Stimulated activated memory B cell treated with anti-CD40 and anti-IgM and Interleukin-4, amounts not matched to agents 10 μg/mL and 1 μg/mL and 100 μg/mL, for 72 hours (primary cell): ENCODE data around the gene ING3.
"Not testable (repeated sequence)": the region's sequence is repeated elsewhere in the genome, so short reads cannot be mapped to it uniquely, and the experiment has no call there.

Experiments
- ATAC-seq: fragments of 150-1000 bp; cut with Tn5 transposase; 2 replicates; pipeline ENCODE4 v1.10.0; 2021
- H3K27ac Mint-ChIP-seq: one replicate; pipeline ENCODE4 v1.8.0; 2022; ENCODE audit warnings: mild to moderate bottlenecking, mixed read lengths
- H3K27me3 Mint-ChIP-seq: one replicate; pipeline ENCODE4 v1.8.0; 2022; ENCODE audit warnings: mixed read lengths
- H3K36me3 Mint-ChIP-seq: one replicate; pipeline ENCODE4 v1.8.0; 2022; ENCODE audit warnings: mixed read lengths
- H3K4me1 Mint-ChIP-seq: one replicate; pipeline ENCODE4 v1.8.0; 2022; ENCODE audit warnings: mixed read lengths
- H3K4me3 Mint-ChIP-seq: one replicate; pipeline ENCODE4 v1.8.0; 2022; ENCODE audit warnings: mild to moderate bottlenecking, moderate library complexity, mixed read lengths
- H3K9me3 Mint-ChIP-seq: one replicate; pipeline ENCODE4 v1.8.0; 2022; ENCODE audit warnings: mixed read lengths

The ING3 gene

DNA sequence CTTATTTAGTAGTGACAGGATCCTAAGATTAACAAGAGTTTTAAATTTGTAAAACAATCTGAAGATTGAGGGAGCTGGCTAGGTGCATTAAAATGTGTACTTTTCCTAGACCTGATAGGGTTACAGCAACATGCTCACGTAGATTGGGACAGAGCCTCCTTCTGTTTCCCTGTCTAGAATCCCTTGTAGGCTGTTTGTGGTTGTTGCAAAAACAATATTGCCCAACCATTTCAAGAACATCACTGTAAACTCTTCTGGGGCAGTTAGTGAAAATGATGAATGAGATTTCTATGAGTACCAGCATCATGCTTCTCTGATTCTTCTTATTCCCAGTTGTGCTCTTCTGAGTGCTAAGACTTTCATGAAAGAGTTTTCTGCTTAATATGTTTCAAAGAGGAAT, 23.3 kb downstream of the ING3 start:
- Mint-ChIP-seq H3K9me3 (no peaks in the 10 kb centered on the region), H3K27ac (no peak overlapping the region), H3K27me3 (no peaks in the 10 kb centered on the region), H3K36me3 (peaks cover 37% of the 10 kb centered on the region), H3K4me3 (no peak overlapping the region), H3K4me1 (no peaks in the 10 kb centered on the region)
- no peak for ATAC-seq

DNA sequence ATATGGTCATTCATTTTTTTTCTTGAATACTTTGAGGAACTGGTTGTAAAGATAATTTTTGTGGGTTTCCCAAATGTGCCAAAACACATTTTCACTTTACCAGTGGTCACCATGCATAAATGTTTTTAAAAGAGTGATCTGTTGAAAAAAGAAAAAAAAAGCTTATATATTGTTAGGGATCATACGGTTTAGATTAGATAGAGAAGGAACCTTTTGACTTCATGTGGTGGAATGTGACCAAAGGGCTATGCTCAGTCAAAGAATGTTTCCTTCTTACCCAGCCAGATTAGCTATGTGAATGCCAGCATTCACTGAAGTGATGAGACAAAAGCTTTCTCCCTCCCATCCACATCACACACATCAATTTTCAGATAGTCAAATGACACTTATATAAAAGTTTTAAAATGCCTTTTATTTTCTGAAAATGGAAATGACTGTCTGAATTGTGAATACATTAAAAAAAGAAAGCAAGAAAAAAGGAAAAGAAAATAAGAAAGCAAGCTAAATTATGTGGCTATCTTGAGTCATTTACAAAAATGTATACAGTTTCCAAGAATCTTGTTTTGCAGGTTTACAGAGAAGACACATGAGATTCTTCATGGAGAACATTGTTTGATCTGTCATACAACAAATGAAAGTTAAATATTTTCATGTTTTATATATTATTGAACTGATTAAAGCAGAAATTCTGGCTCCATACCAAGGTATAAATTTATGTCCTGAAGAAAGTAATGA, 29.4 kb downstream of the ING3 start:
- ATAC-seq, result no peak
- Mint-ChIP-seq H3K27ac (no peak overlapping the region), H3K4me3 (no peak overlapping the region), H3K4me1 (peaks cover 6% of the 10 kb centered on the region), H3K36me3 (peaks cover under 1% of the 10 kb centered on the region), H3K9me3 (no peaks in the 10 kb centered on the region), H3K27me3 (peaks cover 8% of the 10 kb centered on the region)

DNA sequence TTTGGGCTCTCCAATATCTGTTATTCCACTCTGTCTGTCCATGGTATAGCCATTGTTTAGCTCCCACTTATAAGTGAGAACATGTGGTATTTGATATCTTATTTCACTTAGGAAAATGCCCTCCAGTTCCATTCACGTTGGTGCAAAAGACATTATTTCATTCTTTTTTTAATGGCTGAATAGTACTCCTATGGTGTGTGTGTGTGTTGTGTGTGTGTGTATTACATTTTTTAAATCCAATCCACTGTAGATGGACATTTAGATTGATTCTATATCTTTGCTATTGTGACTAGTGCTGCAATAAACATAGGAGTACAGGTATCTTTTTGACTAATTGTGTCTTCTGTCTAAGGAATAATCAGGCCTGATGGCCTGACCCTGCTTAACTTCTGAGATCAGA, 30.5 kb downstream of the ING3 start:
- H3K4me3 Mint-ChIP-seq, result no peak overlapping the region
- peaks cover 6% of the 10 kb centered on the region for H3K4me1 Mint-ChIP-seq
- no peak overlapping the region for H3K27ac Mint-ChIP-seq
- H3K9me3 Mint-ChIP-seq, result no peaks in the 10 kb centered on the region
- no peaks in the 10 kb centered on the region for H3K36me3 Mint-ChIP-seq
- ATAC-seq, result no peak
- peaks cover 15% of the 10 kb centered on the region for H3K27me3 Mint-ChIP-seq

DNA sequence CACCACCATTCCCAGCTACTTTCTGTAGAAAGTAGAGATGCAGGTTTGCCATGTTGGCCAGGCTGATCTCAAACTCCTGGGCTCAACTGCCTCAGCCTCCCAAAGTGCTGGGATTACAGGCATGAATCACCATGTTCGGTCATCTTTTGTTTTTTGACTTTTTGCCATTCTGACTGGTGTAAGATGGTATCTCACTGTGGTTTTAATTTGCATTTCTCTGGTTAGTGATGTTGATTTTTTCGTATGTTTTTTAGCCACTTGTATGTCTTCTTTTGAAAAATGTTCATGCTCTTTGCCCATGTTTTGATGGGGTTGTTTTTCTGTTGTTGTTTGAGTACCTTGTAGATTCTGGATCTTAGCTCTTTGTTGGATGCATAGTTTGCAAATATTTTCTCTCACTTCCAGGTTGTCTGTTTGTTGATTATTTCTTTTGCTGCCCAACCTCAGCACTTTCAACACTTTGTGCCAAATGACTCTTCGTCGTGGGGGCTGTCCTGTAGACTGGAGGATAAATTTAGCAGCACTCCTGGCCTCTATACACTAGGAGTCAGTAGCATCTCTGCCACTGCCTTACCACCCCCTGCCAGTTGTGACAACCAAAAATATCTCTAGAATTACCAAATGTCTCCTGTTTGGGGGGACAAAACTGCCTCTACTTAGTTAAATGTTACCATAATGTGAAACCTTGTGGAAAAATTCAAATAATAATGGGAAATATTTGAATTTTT, 31.5 kb downstream of the ING3 start:
- no peak for ATAC-seq
- H3K27me3 Mint-ChIP-seq, result peaks cover 25% of the 10 kb centered on the region
- no peaks in the 10 kb centered on the region for H3K9me3 Mint-ChIP-seq
- H3K27ac Mint-ChIP-seq, result no peak overlapping the region
- H3K4me1 Mint-ChIP-seq, result peaks cover 6% of the 10 kb centered on the region
- no peaks in the 10 kb centered on the region for H3K36me3 Mint-ChIP-seq
- no peak overlapping the region for H3K4me3 Mint-ChIP-seq

DNA sequence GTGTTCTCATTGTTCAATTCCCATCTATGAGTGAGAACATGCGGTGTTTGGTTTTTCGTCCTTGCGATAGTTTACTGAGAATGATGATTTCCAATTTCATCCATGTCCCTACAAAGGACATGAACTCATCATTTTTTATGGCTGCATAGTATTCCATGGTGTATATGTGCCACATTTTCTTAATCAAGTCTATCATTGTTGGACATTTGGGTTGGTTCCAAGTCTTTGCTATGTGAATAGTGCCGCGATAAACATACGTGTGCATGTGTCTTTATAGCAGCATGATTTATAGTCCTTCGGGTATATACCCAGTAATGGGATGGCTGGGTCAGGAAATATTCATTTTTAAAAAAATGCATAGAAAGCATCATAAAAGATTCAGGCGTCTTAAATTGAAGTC, 33.0 kb downstream of the ING3 start:
- ATAC-seq, H3K36me3 Mint-ChIP-seq, H3K27ac Mint-ChIP-seq, H3K4me3 Mint-ChIP-seq, H3K9me3 Mint-ChIP-seq, H3K4me1 Mint-ChIP-seq: not testable (repeated sequence)
- H3K27me3 Mint-ChIP-seq, result peaks cover 33% of the 10 kb centered on the region

DNA sequence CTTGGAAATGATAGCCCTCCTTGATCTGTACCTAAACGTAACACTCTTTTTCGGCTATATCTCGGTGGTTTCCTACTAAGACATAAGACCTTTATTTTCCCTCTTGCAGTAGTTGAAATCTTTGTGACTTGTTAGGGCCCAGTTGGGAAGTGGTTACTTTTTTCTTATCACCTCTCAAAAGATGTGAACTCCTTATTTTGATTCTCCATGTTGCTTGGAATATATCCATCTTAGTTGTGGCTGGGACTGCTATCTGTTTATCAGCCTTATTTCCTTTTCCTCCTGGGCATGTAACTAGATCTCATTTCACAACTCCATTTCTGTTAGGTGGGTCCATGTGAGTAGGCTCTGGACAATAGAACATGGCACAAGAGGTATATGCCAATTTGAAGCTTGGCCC, 33.8 kb downstream of the ING3 start:
- Mint-ChIP-seq H3K27ac (no peak overlapping the region), H3K36me3 (no peaks in the 10 kb centered on the region), H3K4me3 (no peak overlapping the region), H3K9me3 (no peaks in the 10 kb centered on the region), H3K27me3 (peaks cover 41% of the 10 kb centered on the region), H3K4me1 (peaks cover 18% of the 10 kb centered on the region)
- ATAC-seq, result no peak

DNA sequence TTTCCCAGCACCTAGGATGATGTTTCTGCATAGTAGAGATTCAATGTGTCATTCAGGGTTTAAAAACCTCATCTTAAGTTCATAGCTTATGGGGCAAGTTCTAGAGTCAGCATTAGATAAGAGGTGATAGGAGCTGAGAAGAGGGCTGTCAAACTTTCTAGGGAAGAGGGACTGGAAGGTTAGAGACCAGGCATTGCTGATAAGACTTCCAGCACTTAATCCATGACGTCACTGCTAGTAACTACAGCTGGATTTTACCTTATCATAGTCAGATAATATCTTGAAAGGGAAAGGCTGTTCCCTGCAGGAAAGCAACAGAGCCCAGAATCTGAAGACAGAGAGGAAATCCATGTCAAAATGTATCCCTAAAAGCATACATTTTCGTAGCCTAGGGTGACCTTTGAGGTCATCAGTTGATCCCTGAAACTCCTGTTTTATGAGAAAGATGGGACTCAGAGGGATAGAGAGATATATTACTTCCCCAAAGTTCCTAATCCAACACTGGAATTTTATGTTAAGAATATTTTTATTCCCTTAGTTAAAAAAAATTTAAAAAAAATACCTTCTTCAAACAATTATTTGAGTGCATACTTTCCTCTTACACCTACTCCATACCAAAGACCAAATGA, 34.7 kb downstream of the ING3 start:
- no peak for ATAC-seq
- H3K27ac Mint-ChIP-seq, result no peak overlapping the region
- peaks cover 48% of the 10 kb centered on the region for H3K27me3 Mint-ChIP-seq
- no peaks in the 10 kb centered on the region for H3K9me3 Mint-ChIP-seq
- H3K4me1 Mint-ChIP-seq, result peaks cover 23% of the 10 kb centered on the region
- no peak overlapping the region for H3K4me3 Mint-ChIP-seq
- H3K36me3 Mint-ChIP-seq, result no peaks in the 10 kb centered on the region

DNA sequence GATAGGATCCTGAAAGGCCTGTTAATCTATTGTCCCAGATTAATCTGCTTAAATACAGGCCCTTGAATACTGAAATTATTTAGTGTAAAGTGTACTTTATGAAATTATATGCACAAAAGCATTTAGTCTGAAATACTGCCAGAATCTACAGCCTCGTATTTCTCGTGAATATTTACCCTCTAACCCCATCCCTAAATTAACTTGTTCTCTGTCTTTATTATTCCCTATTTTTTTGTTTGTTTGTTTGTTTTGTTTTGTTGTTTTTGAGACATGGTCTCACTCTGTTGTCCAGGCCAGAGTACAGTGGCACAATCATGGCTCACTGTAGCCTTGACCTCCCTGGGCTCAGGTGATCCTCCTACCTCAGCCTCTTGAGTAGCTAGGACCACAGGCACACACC, 35.3 kb downstream of the ING3 start:
- Mint-ChIP-seq H3K4me3 (no peak overlapping the region), H3K27me3 (peaks cover 48% of the 10 kb centered on the region), H3K36me3 (no peaks in the 10 kb centered on the region), H3K9me3 (no peaks in the 10 kb centered on the region), H3K4me1 (peaks cover 23% of the 10 kb centered on the region), H3K27ac (no peak overlapping the region)
- no peak for ATAC-seq

DNA sequence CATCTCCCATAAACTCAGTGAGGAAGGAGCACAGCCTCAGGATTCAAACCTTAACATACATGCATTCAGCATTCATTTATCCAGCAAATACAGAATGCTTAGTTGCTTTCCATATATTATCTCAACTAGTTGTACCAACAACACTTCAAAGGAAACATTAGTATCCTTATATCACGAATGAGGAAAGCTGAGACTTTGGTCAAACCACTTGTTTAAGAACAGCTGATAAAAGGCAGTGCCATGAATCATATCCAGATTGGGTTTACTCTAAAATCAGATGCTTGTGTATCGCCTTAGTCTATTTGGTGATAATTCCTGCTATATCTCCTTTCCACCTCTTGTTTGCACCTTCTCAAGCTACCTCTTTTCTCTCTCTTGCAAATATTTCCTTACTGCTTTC, 36.1 kb downstream of the ING3 start:
- H3K4me1 Mint-ChIP-seq, result peaks cover 23% of the 10 kb centered on the region
- no peaks in the 10 kb centered on the region for H3K9me3 Mint-ChIP-seq
- no peaks in the 10 kb centered on the region for H3K36me3 Mint-ChIP-seq
- no peak for ATAC-seq
- H3K4me3 Mint-ChIP-seq, result no peak overlapping the region
- peaks cover 48% of the 10 kb centered on the region for H3K27me3 Mint-ChIP-seq
- no peak overlapping the region for H3K27ac Mint-ChIP-seq

DNA sequence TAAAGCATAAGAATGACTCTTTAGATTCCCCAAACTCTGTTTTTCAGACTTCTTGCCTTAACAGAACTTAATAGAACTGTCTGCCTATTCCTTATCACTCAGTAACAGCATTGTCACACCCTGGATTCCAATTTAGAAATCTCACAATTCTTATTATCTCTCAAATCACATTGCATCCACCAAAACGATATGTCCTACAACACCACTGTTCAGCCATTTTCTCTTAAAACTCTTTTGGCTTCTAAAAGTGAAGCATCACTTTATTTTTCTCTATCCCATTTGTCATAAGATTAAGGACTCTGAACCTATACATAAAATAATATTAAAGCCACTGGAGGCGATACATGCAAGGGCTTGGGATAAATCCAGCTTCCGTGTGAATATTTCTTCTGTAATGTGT, 36.7 kb downstream of the ING3 start:
- H3K27me3 Mint-ChIP-seq, result peaks cover 48% of the 10 kb centered on the region
- peaks cover 17% of the 10 kb centered on the region for H3K4me1 Mint-ChIP-seq
- H3K27ac Mint-ChIP-seq, result no peak overlapping the region
- H3K9me3 Mint-ChIP-seq, result no peaks in the 10 kb centered on the region
- ATAC-seq, result no peak
- no peaks in the 10 kb centered on the region for H3K36me3 Mint-ChIP-seq
- no peak overlapping the region for H3K4me3 Mint-ChIP-seq

DNA sequence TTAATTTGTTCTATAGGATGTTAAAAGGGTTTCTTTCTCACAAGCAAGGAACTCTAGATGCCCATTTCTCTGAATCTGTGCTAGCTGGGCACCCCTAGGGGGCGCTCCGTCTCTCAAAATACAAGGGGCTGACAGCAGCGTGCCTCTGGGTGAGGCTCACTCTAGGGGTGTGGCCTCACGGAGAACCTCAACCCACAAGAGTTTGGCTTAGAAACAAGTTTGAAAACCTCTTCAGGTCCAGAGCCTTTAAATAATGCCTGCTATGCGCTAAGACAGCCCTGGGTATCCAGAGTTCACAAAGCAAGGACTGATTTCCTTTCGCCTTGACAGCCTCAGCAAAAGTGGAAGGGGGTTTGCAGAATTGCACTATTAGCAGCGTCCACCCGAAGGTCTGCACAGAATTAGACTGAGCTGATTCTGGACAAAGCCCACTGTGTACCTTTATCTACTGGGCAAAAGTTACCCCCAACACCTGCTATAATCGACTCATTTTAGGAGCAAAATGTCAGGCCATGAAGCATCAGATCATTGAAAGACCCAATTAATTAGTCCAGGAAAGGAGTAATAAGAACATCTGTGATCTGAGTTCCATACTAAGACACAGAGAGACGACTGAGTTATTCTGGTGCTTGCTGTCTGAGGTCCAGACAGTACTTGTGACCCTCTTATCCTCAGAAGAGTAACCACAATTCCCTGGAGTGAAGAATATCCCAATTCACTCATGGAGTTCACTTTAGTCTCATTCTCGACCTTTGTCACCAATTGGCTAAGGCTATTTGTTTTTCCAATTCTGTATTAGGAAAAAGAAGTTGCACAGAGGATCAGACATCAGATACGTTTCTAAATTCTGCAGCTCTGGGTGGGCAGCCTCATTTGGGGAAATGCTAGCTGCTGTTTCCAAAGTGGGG, 37.4 kb downstream of the ING3 start:
- peak overlapping the region; percentile 70 for H3K4me3 Mint-ChIP-seq
- no peaks in the 10 kb centered on the region for H3K9me3 Mint-ChIP-seq
- H3K4me1 Mint-ChIP-seq, result peaks cover 17% of the 10 kb centered on the region
- ATAC-seq, result peak; percentile 92
- no peaks in the 10 kb centered on the region for H3K36me3 Mint-ChIP-seq
- no peak overlapping the region for H3K27ac Mint-ChIP-seq
- peaks cover 48% of the 10 kb centered on the region for H3K27me3 Mint-ChIP-seq

DNA sequence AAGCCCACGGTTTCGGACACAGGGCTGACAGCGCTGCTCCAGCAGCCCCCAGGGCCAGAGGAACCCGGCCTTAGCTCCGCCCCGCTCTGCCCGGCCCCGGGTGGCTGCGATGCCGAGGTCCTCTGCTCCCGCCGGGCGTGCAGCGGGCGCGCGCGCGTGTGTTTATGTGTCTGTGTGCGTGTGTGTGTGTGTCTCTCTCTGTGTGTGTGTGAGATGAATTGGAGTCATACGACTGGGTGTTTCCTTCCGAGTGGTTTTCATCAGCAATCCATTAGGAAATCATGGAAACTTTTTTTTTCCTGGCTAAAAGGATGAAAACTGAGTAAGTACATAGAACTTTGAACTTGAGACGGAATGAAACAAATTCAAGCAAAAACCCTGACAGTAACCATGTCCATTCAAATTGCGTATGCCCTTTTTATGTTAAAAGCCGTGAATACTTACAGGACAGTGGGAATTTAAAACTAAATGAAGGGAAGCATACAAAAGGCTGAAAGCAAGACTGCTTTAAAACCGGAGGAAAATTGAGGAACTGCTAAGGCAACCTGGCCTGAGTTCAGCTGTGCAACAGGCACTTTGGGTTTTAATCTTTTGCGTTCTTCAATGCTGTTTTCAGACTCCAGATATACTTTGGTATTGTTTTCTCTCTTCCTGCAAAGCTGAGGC, 38.1 kb downstream of the ING3 start, which contains the start of gene CPED1:
TSS of gene CPED1 (plus strand) at position 121 of the 666 bp plus-strand sequence. CDS start 911 bp downstream, outside the sequence.
- Mint-ChIP-seq H3K36me3 (no peaks in the 10 kb centered on the region), H3K9me3 (no peaks in the 10 kb centered on the region), H3K27ac (no peak within 1 kb of the TSS), H3K4me3 (peak within 1 kb of the TSS; percentile 70), H3K27me3 (peaks cover 50% of the 10 kb centered on the region), H3K4me1 (peaks cover 17% of the 10 kb centered on the region)
- ATAC-seq, result peak; percentile 90

DNA sequence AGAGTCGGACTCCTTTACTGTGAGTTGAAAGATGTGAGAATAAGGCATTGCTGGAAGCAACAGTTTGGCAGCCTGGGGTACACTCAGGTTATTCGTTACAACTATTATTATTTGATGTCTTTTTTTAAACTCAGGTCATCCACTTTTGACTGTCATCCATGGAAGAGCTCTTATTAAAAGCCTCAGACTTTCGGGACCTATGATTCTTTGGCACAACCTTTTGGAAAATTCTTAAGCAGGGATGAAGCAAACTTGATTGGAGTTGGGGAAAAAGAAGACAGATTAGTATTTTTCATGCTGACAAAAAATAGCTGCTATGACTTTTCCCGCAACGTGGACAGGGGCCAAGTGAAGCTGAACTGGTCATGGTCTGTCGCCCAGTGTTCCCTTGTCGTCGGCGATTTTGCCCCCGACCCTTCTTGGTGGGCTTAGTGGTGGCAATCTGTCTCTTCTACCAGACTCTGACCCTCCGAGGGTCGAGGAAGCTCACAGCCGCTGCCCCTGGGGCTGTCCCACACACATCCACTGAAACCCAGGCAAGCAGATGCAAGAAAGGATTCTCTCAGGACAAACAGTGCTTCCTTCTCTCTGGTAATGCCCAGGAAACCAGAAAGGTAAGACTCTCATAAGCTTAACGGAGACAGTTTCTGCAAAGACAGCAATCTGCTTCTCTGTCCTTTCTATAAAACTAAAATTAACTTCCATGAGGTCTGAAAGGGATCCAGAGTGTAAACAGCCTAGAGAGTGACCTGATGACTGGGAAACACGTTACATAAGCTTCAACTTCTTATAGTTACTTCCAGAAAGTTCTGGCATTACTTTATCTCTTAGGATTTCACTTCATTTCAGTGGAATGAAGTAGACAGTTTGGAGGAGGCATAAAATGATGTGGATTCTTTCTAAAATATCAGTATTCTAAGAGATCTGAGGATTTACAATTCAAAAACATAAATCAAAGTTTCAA, 39.0 kb downstream of the ING3 start:
- peak overlapping the region; percentile 70 for H3K4me3 Mint-ChIP-seq
- H3K9me3 Mint-ChIP-seq, result no peaks in the 10 kb centered on the region
- H3K27me3 Mint-ChIP-seq, result peaks cover 54% of the 10 kb centered on the region
- no peaks in the 10 kb centered on the region for H3K36me3 Mint-ChIP-seq
- H3K4me1 Mint-ChIP-seq, result peaks cover 17% of the 10 kb centered on the region
- no peak for ATAC-seq
- no peak overlapping the region for H3K27ac Mint-ChIP-seq
